LoVo (cell line): Measurements from ENCODE around the gene PFKL.
"Not testable (repeated sequence)": the region's sequence is repeated elsewhere in the genome, so short reads cannot be mapped to it uniquely, and the experiment has no call there.

Source experiments
- DNase-seq: peaks from one replicate; pipeline ENCODE4 v3.0.0-alpha.2; 2016; ENCODE audit warnings: low spot score

The PFKL gene

DNA sequence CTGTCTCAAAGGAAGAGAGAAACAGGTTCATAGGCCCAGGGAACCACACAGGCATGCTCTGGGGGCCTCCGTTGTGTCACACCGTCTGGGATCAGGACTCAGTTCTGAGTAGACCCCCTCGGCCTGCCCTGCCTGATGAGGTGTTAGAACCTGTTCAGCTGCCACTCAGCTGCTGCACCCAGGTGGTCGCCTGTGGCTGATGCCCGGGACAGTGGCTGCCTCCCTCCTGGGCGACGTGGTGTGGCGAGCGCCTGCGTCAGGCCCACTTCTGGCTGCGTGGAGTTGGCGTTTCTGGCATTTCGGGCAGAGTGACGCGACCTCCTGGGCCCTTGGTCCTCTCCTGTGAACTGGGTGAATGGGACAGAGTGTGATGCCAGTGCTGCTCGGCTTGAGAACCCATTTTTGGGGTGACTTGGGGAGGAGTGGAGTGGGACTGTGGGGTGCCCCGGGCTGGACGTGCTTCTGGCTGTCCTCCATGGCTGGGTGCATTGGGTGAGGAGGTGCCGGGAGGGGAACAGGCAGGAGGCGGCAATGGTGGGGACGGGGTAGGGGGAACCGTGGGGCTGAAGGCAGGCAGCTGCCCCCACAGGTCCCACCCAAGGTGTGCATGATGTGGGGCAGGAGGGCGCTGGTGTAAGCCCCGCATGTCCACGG is 28.5 kb downstream of the PFKL start:
- no peak for DNase-seq

DNA sequence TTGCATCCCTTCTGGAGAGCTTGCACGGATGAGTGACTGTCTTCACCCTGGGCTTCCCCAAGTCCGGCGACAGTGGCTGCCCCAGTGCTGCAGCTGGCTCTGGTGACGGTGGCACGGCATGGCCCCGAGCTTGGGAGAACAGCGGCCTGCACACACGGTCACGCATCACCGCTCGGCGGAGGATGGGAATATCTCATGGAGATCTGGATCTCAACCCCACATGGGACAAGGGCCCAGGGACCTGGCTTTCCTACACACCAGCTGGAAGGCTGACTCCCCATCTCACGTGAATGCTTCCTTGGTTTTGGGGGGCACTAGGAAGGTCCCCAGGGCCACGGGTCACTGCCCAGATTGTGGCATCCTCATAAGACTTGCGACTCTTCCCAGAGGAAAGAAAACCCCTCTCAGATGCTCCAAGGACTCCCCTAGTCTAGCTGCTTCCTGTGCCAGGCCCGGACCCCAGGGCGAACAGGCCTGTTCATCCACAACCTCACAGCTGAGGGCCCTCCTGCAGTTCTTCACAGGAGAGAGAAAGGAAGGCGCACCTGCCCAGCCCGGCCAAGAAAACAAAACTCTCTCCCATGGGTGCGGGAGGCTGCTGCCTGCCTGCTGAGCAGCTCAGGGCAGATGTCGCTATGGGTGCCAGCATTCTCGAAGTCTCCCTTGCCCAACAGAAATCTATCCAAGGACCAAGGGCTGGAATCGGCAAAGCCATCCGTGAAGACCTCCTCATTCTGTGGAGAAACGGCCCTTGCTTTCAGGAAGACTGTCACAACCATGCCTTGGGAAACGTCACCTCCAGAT is 29.4 kb downstream of the PFKL start:
- DNase-seq, result no peak

DNA sequence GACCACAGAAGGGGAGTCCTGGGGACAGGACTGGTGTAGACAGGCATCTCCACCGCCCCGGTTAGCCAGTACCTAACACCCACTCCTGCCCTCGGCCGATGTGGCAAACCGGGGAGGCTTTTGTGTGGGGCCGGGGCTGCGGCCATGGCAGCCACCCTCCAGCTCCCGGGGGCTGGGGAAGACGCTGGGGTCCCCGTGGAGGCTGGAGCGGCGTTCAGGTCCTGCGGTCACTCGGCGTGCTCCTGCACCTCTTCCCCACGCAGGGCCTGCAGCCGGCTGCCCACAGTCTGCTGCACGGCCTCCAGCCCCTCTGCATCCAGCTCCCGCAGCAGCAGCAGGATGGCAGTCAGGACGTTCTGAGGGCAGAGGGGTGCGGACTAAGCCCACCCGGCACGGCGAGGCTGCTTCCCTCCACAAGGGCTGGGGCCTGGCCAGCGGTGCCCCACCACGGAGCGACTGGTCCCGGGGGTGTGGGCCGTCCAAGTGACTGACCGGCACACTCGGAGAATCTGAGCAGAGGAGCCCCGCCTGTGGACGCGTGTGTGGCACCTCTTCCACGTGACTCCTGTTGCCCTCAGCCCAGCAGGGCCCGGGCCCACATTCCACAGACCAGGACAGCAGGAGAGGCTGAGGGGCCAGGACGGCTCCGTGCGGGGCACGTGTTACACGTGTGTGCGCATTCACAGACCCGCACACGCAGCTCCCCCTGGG is 30.3 kb downstream of the PFKL start:
- DNase-seq, result no peak

DNA sequence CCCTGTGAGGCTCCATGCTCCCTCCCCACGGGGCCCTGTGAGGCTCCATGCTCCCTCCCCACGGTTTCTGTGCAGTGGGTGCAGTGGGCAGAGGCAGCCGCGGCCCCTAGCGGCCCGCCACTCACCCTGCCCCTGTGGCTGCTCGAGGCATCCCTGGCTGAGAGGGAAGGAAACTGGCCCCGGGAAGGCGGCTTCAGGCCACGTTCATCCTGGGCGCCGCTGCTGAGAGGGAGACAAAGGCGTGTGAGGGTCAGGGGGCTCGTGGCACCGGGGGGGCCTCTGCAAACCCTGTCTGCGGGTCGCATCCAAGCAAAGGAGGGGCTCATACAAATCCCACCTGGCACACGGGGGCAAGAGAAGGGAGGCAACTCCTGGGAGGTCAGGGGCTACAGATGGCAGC is 30.8 kb downstream of the PFKL start:
- no peak for DNase-seq

DNA sequence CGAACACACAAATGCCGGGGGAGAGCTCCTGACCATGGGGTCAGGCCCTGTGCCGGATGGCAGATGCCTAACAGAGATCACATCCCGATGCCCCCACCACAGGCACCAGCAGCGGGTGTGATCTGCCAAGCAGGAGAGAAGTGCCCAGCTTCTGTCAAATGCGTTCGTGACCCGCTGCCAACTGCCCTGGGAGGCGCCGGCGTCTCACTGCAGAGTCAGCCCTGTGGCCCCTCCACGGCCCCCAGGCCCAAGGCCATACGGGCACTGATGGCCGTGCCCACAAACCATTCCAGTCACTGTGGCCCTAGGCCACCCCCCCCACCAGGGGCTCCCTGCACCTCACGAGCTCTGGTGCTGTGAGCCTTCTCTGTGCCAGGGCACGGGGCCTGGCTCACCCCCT is 31.4 kb downstream of the PFKL start:
- no peak for DNase-seq

DNA sequence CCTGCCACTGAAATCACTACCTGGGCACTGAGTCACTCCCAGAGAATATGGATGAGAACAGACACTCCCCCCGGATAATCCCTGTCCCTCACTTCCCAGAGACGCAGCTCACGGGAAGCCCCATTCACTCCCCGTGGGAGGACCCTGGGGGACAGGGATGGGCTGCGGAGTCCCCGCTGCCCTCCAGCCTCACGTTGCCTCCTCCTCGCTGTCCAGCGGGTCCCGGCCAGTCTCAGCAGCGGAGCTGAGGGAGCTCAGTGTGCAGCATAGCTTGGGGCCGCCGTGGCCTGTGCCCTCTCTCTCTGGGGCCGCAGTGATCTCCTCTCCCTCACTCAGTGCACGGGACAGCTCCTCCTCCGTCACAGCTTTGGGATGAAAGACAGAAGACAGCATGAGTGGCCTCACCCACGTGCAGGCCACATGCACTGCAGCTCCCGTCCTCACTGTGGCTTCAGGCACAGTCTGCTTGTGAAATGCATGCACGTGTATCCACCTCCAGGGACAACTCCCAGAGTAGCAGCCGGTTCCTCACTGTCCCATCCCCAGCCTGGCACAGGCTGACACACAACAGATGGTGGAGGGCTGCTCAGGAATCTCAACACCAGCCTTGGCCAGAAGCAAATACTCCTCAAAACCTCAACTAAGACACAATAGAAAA is 31.9 kb downstream of the PFKL start:
- no peak for DNase-seq

DNA sequence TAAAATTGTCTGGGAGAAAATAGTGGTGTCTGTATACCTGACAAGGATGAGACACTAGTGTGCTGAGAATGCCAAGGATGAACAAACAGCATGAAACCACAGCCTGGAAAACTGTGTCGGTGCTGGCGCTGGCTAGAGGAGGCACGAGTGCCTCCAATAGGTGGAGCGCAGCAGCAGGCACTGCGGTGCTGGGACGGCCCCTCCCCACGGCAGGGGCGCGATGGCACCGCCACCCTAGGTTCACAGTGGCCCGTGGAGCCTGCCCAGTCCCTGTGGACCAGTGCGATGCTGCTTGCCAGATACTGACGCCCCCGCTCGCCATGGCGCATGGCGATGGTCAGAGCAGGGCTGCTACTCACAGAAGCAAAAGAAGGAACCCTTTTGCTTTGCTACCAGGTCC is 32.5 kb downstream of the PFKL start:
- DNase-seq, result no peak

DNA sequence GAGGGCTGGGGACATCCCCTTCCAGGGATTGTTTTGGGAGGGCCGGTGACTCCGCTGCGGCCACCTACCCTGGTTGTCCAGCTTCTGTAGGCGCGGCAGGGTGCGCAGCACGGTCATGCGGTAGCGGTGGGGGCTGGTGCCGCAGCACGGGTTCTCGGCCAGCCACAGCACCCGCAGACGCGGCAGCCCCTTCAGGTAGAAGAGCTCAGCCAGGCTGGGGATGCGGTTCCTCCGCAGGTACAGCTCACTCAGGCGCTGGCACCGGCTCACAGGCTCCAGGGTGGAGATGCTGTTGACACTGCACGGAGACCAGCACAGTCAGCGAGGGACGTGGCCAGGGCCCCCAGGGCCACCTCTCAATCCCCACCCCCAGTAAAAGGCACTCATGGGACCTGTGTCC is 33.1 kb downstream of the PFKL start:
- DNase-seq, result no peak

DNA sequence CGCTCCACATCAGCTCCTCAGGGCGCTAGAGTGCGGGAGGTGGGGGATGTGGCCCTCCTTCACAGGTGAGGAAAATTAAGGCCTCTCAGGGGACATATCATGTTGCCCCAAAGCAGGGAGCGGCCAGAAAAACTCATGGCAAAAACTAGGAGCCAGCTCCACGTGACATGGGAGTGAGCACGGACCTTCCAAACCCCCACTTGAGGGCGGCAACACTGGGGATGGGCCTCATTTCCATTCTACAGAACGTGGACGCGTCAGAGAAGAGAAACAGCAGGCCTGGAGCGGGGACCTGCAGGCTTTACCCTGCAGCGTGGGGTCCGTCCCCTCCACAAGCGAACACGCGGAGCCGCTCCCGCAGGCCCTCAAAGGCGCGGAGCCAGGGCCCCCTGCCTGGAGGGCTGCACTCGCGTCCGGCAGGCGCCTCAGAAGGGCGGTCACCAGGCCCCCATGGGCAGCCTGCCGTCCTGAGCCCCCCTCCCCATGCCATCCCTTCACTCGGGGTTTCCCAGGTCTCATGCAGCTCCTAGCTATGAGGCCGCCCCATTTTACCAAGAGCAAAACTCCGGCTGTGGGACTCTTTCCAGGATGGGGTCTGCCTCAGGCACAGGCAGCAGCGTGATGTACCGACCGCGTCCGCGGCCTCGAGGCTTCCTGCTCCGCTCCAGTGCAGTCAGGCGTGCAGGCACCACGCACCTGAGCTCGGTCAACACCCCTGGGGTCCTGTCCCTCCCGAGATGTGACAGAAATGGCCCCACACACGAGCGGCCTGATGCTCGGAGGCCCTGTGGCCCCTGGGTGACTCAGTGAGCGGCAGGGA is 33.9 kb downstream of the PFKL start:
- no peak for DNase-seq

DNA sequence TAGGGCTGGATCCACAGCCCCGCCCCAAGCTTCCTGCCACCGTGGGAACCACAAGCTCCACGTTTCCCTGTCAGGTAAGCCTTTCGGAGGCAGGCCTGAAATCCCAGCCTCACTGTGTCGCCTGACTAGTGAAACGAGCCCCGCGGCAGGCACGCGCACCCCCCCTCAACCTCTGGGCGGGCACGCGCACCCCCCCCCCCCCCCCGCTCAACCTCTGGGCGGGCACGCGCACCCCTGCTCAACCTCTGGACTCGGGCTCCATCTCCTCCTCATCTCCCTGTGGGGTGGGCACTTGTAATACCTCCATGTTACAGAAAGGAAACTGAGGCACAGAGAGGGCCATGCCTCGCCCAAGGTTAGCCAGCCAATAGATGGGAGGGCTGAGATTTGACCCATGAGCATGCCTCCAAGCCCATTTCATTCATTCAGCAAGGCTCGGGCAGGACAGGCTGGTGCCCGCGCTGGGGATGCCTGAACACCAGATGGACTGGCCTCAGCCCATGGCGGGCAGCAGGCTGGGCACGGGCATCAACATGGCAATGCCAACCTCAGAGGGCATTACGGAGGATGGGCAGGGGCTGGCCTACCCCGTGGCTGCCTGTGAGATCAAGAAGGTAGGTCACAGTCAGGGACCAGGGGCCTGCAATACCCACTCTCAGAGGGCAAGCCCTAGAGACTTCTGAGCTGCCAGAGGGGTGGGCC is 34.6 kb downstream of the PFKL start:
- DNase-seq, result no peak

DNA sequence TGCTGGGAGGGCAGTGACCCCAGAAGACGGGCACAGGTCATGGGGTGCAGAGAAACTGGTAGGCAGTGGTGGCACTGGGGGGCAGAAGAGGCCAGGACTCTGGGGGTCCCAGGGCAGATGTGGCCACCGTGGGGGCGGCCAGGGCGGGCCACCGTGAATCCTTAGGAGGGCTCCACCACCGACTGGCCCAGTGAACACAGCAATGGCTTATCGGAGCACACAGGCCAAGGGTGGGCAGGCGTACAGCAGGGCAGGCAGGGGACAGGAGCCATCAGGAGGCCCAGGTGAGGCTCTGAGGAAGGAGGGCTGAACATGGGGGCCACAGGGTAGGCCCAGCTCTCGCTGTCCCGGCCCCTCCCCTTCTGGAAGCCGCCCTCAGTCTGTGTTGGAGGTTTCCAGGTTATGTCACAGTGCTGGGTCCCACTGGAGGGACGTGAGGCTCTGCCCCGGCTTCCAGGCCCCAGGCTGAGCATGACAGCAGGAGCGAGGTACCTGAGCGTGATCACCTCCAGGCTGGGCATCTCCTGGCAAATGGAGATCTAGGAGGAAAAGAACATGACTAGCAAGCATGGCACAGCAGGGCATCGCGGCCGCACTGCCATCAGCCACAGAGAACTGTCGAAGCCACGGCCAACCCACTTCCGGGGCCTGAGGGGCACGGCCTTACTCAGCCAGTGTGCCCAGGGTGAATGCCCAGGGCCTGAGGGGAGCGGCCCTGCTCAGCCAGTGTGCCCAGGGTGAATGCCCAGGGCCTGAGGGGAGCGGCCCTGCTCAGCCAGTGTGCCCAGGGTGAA is 35.6 kb downstream of the PFKL start:
- no peak for DNase-seq

DNA sequence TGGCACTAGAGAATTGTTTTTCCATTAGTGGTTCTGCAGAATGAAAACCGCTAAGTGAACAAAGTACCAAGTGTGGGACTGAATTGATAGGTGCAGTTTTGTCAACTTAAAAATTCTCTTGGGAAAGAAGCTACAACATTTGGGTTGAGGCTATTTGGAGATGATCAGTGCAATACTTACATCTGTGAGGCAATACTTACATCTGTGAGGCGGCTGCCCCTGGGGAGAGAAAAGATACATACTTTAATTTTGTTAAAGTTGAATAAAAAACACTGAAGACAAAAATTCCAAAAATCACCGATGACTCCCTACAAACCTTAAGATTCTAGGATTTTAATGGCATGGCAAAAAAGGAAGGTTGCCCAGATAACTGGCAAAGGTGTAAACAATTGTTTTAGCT is 37.6 kb downstream of the PFKL start:
- DNase-seq, result no peak

DNA sequence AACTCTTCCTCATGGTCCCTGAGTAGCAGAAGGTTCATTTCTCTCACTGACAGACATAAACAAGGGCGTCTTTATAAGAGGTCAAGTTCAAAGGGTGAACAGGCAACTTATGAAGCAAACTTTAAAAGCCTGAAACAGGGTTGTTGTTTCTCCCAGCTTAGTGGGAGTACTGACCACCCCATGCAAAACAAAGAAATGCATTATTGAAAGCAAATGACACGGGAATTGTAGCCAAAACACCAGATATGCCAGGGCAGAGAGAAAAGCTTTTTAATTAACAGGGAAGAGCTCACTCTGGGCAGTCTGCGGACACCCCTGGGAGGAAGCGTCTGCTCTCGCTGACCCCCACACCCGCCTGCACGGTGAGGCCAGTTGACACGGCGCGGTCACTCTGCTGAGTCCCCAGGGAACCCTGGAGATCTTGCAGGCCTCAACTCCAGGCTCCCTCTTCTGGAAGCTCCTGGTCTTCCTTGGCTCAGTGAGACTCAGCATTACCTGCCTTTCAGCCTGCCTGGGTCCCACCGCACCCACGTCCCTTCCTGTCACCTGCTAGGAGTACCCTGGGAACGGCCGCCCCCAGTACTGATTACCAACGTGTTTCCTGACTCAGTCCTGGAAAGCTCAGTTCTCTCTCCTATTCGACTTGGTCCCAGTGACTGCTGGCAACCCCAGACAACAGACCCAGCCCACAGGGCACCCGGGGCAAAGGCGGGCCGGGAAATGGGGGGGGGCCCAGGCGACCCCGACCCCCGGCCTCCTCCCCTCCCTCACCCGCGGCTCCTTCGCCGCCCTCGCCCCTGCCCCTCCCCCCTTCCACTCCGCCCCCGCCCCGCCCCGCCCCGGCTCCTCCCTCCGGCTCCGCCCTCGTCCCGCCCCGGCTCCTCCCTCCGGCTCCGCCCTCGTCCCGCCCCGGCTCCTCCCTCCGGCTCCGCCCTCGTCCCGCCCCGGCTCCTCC is 38.4 kb downstream of the PFKL start:
- peak; percentile 62 for DNase-seq

DNA sequence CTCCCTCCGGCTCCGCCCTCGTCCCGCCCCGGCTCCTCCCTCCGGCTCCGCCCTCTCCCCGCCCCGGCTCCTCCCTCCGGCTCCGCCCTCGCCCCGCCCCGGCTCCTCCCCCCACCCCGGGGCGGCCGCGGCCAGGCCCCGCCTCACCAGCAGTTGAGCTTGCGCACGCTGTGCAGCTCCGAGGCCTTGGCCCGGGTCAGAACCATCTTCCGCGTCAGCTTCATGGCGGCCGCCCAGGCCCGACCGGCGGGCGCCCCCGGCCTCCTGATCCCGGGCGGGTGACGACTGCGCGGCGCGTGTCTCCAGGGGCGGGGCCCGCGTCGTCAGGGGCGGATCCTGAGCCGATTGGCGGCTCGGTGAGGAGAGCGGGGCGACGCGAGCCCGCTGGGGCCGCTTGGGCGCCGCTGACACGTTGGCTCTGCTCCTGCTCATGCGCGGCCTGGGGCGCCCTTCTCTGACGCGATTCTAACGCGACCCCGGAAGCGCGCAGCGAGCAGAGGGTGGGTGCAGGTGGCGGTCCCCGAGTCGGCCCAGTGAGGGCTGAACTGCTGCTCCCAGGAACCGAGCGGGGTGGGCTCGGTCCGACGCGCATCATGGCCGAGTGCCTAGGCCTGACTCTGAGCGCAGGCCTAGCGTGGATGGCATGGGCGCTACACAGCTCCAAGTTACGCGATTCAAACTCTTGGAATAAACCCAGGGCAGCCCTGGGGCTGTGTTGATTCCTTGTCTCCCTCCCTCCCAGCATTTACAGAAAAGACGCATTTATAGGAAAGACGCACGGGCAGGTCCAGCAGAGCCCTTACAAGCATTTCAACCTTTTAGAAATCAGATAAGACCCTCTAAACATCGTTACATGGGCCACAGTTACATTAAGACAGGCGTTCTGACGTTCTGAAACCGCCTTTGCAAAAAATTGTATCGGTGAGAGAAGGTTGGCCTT is 39.4 kb downstream of the PFKL start, which contains the start of gene CFAP410:
Gene CFAP410, minus strand, starts transcription at position 420 of the 940 bp plus-strand sequence. Its CDS starts 196 bp downstream, at position 224.
- DNase-seq, result peak; percentile 96

DNA sequence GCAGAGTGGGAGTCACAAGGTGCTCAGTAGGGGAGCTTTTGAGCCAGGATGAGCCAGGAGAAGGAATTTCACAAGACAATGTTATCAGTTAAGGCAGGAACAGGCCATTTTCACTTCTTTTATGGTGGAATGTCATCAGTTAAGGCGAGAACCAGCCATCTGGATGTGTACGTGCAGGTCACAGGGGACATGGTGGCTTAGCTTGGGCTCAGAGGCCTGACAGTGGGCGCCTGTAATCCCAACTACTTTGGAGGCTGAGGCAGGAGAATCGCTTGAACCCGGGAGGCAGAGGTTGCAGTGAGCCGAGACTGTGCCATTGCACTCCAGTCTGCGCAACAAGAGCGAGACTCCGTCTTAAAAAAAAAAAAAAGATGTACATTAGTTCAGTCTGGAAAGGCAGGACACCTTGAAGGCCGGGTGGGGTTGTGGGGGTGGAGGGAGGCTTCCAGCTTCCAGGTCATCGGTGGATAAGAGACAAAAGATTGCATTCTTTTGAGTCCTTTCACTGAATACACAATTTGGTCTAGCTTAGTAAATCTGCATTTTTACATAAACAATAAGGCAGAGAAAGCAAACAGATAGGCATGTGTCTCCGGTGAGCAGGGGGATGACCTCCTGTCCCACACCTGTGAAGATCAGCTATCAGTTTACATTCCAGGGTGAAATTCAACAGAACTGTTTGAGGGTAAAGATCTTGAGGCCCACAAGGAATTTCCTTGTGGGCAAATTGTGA is 42.0 kb downstream of the PFKL start:
- not testable (repeated sequence) for DNase-seq

DNA sequence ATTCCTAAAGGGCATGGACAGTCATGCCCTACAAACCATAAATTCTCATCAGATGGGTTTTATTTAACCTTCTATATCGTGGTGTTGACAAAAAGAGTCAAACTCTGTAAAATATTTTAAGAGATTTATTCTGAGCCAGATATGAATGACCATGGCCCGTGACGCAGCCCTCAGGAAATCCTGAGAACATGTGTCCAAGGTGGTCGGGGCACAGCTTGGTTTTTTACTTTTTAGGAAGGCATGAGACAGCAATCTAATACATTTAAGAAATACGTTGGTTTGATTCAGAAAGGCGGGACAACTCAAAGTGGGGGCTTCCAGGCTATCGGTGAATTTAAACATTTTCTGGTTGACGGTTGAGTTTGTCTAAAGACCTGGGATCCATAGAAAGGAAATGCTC is 43.1 kb downstream of the PFKL start:
- not testable (repeated sequence) for DNase-seq

DNA sequence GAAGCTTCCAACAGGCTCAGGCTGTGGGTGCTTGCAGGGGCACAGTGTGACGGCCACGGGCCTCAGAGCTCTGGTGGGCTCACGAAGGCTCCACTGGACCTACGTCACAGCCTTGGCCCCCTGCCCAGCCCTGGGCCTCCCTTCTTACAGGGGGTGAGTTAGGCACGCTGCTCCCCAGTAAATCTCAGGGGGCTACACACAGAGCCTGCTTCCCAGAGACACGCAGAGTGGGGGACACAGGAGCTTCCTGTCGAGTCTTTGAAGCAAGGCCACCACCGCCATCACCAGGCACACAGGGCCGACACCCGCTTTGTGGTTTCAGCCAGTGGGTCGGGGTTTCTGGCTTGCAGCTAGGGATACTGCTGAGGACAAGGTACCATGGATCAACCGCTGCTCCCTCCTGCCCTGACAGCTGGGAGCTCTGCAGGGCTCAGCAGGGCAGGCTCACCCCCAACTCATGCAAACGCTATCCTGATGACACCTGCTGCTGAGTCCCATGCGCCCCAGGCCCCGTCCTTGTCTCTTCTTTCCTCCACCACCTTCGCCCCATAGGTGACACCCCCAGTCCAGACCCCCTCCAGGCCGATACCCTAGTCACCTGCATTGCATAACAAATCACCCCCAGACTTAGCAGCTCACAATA is 44.8 kb downstream of the PFKL start:
- no peak for DNase-seq
